ENCODE measurements around the gene COMMD3.

GRCh38 chr10:22324413-22324812 lies 8.2 kb downstream of the COMMD3 start:
- no peak for TF ChIP-seq FOXM1 (IDR thresholded peaks at IDR 0.05; ENCODE audit: low read depth)
- TF ChIP-seq FOXM1 (CRISPR knock-in tag; IDR thresholded peaks at IDR 0.05; ENCODE audit: low read depth), result no peak
- TF ChIP-seq FOSL1 (tag; conservative IDR thresholded peaks at IDR 0.05), result no peak
- TF ChIP-seq CTCF (IDR thresholded peaks at IDR 0.05 in 2 of 3, conservative IDR thresholded peaks at IDR 0.05 in 1 of 3; ENCODE audit: insufficient read depth in 2 of 3, low read depth in 1 of 3, low read length in 3 of 3), result no peak
- no peak for TF ChIP-seq EZH2 (IDR thresholded peaks at IDR 0.05; ENCODE audit: borderline replicate concordance, low read depth, low read length)
- TF ChIP-seq ZNF140 (CRISPR knock-in tag; IDR thresholded peaks at IDR 0.05), result no peak
- TF ChIP-seq ZBTB11 (CRISPR knock-in tag; IDR thresholded peaks at IDR 0.05), result no peak
- TF ChIP-seq SREBF2 (CRISPR knock-in tag; IDR thresholded peaks at IDR 0.05), result no peak
- TF ChIP-seq TAF1 (IDR thresholded peaks at IDR 0.05; ENCODE audit: control insufficient read depth, extremely low read depth, insufficient read depth, low read length, severe bottlenecking), result no peak
- no peak for TF ChIP-seq BRCA1 (IDR thresholded peaks at IDR 0.05)
- no peak for TF ChIP-seq BRCA1 (CRISPR knock-in tag; IDR thresholded peaks at IDR 0.05)

Measured in K562 (cell line).